Prostate gland (tissue), 2 donors: ENCODE measurements around the gene NTN1. TPM values are rescaled to one million over a fixed set of nuclear protein-coding genes. Genes with fewer than 3 reads are reported as not detected.

Experiments
- DNase-seq: peaks from one replicate; pipeline ENCODE4 v3.0.0-alpha.2; 2019; ENCODE audit warnings: low spot score
- H3K27ac ChIP-seq, 2 donors: fragments of 200-600 bp; sonication (generic); 2 replicates each; pipeline ENCODE4 v1.5.1; 2017 to 2019
- H3K27me3 ChIP-seq: fragments of 200-600 bp; sonication (generic); replicated peaks from 2 replicates; pipeline ENCODE4 v1.5.1; 2019; ENCODE audit not compliant: insufficient read depth
- H3K36me3 ChIP-seq, 2 donors: fragments of 200-600 bp; sonication (generic); 1 replicate in 1 of 2; 2 replicates in 1 of 2; pipeline versions ENCODE4 v1.5.1 to v1.8.1; 2017 to 2019
- H3K4me1 ChIP-seq: fragments of 200-600 bp; sonication (generic); replicated peaks from 2 replicates; pipeline ENCODE4 v1.5.1; 2019
- H3K4me3 ChIP-seq, 2 donors: fragments of 200-600 bp; sonication (generic); 2 replicates each; pipeline ENCODE4 v1.5.1; 2017 to 2019
- H3K9me3 ChIP-seq: fragments of 200-600 bp; sonication (generic); 2 replicates; pipeline ENCODE4 v1.5.1; 2017
- POLR2A ChIP-seq: fragments of 450-650 bp; IDR thresholded peaks from one replicate; pipeline ENCODE4 v1.6.1; 2016; ENCODE audit warnings: antibody characterized with exemption, mild to moderate bottlenecking
- POLR2AphosphoS5 ChIP-seq: sonication (generic); formaldehyde crosslinking; IDR thresholded peaks from one replicate; pipeline ENCODE4 v1.6.1; 2017; ENCODE audit warnings: antibody characterized with exemption
- WGBS: methylation state at CpG from one replicate; pipeline ENCODE4 v1.1.5; 2018; 5-methylcytosine and 5-hydroxymethylcytosine counted together
- intact Hi-C: fragments of 100-400 bp; cut with DNase I; formaldehyde crosslinking; loops from one replicate; pipeline ENCODE4 v1.14.2; 2022
- total RNA-seq, 2 donors: library from RNA; depleted of rRNA; stranded (reverse); fragments of >200 nt; gene quantifications; one replicate each; pipeline ENCODE4 v1.1.0, GENCODE V29; 2016
- TF ChIP-seq, protein P1 (sequence below), 4 experiments: fragments of 200-600 bp in 2 of 4; fragments of 450-650 bp in 2 of 4; sonication (generic) in 2 of 4; IDR thresholded peaks; 1 replicate in 3 of 4; 2 replicates in 1 of 4; pipeline ENCODE4 v1.5.1; 2016 to 2019; ENCODE audit warnings: antibody characterized with exemption in 4 of 4, mild to moderate bottlenecking in 2 of 4, moderate library complexity in 2 of 4

NTN1 gene
- total RNA-seq, 2 donors from 2014 or later: 9.2 to 11.4 TPM

DNA sequence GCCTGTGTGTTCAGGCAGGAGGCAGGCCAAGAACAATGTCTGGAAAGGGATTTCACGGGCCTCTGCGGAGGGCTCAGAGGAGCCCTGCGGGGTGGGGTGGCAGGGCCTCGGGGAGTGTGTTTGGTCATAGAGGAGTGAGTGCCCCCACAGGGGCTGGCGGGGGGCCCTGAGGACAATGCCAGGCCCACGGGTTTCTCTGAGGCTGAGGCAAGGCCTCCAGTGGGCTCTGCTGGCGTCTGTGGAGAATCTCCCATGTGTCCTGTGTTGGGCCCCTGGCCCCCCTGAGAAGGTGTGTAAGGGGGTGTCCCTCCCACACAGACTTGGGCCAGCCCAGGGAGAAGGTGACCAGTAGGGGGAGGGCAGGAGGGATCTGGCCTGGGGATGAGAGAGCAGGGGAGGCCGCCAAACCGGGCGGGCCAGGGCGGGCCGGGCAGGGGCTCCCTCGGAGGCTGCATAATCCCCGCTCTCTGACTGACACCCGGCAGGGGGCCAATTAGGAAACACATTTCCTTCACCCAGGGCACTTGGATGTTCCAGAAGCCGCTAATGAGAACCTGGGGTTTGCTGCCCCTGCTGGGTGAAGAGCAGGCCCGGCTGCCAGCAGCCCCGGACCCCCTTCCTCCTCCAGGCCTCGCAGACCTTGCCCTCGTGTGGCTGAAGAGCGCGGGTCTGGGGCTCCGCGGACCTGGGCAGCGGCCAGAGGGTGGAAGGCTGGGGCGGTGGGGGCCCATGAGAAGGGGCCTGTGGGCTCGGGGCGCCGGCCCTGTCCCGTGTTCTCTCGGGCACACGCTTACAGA, 204.2 kb downstream of the NTN1 start:
- no peak overlapping the region for H3K27ac ChIP-seq
- no peak for TF ChIP-seq POLR2A
- TF ChIP-seq POLR2AphosphoS5: no peak
- TF ChIP-seq, protein P1, sequence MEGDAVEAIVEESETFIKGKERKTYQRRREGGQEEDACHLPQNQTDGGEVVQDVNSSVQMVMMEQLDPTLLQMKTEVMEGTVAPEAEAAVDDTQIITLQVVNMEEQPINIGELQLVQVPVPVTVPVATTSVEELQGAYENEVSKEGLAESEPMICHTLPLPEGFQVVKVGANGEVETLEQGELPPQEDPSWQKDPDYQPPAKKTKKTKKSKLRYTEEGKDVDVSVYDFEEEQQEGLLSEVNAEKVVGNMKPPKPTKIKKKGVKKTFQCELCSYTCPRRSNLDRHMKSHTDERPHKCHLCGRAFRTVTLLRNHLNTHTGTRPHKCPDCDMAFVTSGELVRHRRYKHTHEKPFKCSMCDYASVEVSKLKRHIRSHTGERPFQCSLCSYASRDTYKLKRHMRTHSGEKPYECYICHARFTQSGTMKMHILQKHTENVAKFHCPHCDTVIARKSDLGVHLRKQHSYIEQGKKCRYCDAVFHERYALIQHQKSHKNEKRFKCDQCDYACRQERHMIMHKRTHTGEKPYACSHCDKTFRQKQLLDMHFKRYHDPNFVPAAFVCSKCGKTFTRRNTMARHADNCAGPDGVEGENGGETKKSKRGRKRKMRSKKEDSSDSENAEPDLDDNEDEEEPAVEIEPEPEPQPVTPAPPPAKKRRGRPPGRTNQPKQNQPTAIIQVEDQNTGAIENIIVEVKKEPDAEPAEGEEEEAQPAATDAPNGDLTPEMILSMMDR (IDR thresholded peaks at IDR 0.05): no peak
- H3K27me3 ChIP-seq: no peaks in the 10 kb centered on the region
- WGBS: 65% methylated on average over 32 of the region's 32 CpGs
- intact Hi-C loops: no loop called here
- H3K4me1 ChIP-seq: no peaks in the 10 kb centered on the region
- H3K4me3 ChIP-seq: no peak overlapping the region
- DNase-seq: no peak
- no peaks in the 10 kb centered on the region for H3K9me3 ChIP-seq
- H3K36me3 ChIP-seq: no peaks in the 10 kb centered on the region

GRCh38 chr17:9226130-9226793, 205.0 kb downstream of the NTN1 start:
- TF ChIP-seq POLR2A (no peak), POLR2AphosphoS5 (no peak)
- TF ChIP-seq, protein P1 (IDR thresholded peaks at IDR 0.05): no peak
- H3K27ac ChIP-seq: no peak overlapping the region
- no peaks in the 10 kb centered on the region for H3K36me3 ChIP-seq
- intact Hi-C loops: no loop called here
- 81% methylated on average over 29 of the region's 34 CpGs for WGBS
- no peak overlapping the region for H3K4me3 ChIP-seq
- no peaks in the 10 kb centered on the region for H3K9me3 ChIP-seq
- no peak for DNase-seq
- no peaks in the 10 kb centered on the region for H3K27me3 ChIP-seq
- no peaks in the 10 kb centered on the region for H3K4me1 ChIP-seq

GRCh38 chr17:9226794-9227135, 205.5 kb downstream of the NTN1 start:
- 56% methylated on average over 14 of the region's 14 CpGs for WGBS
- H3K36me3 ChIP-seq: no peaks in the 10 kb centered on the region
- no peaks in the 10 kb centered on the region for H3K9me3 ChIP-seq
- intact Hi-C loops: no loop called here
- no peak for TF ChIP-seq POLR2AphosphoS5
- TF ChIP-seq POLR2A: no peak
- TF ChIP-seq, protein P1 (IDR thresholded peaks at IDR 0.05): no peak
- H3K27me3 ChIP-seq: no peaks in the 10 kb centered on the region
- H3K4me3 ChIP-seq: no peak overlapping the region
- H3K27ac ChIP-seq: no peak overlapping the region
- DNase-seq: no peak
- no peaks in the 10 kb centered on the region for H3K4me1 ChIP-seq

DNA sequence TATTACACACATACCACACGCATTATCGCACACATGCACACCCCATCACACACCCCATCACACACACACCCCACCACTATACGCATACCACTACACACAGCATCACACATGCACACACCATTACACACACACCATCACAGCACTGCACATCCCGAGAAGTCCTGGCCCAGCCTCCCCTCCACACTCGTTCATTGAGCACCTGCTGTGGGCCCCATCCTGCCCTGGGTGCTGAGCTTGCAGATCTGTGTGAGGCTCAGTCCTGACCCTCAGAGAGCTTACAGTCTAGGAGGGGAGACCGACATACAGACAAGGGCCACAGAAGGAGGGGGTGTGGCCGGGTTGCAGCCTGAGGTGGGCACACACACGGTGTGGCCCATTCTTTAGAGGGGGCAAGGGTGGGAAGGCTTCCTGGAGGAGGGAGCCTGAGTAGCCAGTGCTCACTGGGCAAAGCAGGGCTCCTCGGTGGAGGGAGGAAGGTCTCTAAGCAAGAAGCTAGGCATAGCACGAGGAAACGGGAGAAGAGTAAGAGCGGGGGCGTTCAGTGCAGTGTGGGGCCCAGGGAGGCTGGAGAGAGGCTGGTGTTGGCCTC, 206.6 kb downstream of the NTN1 start:
- intact Hi-C loops: no loop called here
- no peaks in the 10 kb centered on the region for H3K9me3 ChIP-seq
- 79% methylated on average over 13 of the region's 13 CpGs for WGBS
- H3K36me3 ChIP-seq: no peaks in the 10 kb centered on the region
- no peaks in the 10 kb centered on the region for H3K27me3 ChIP-seq
- H3K4me3 ChIP-seq: no peak overlapping the region
- DNase-seq: no peak
- no peaks in the 10 kb centered on the region for H3K4me1 ChIP-seq
- H3K27ac ChIP-seq: no peak overlapping the region
- TF ChIP-seq, protein P1 (IDR thresholded peaks at IDR 0.05): no peak
- TF ChIP-seq POLR2AphosphoS5: no peak
- TF ChIP-seq POLR2A: no peak
